Spleen (tissue), 11 donors: Measurements from ENCODE around the gene CNOT6. TPM values are rescaled to one million over a fixed set of nuclear protein-coding genes. Genes with fewer than 3 reads are reported as not detected.

Source experiments
- DNase-seq: peaks from one replicate; pipeline ENCODE4 v3.0.0-alpha.2; 2020
- H3K27ac ChIP-seq, 8 donors: fragments of 200-600 bp; sonication (generic) in 7 of 8; 1 replicate in 4 of 8; 2 replicates in 4 of 8; pipeline versions ENCODE4 v1.5.0 to v1.8.0; 2016 to 2021; ENCODE audit warnings: inconsistent platforms in 4 of 8, mild to moderate bottlenecking in 4 of 8, moderate library complexity in 1 of 8
- H3K27me3 ChIP-seq, 7 donors: fragments of 200-600 bp; sonication (generic) in 6 of 7; replicated peaks in 1 of 7; 1 replicate in 4 of 7; 2 replicates in 3 of 7; pipeline versions ENCODE4 v1.5.0 to v1.8.0; 2016 to 2021; ENCODE audit warnings: inconsistent platforms in 3 of 7, mild to moderate bottlenecking in 1 of 7
- H3K36me3 ChIP-seq, 6 donors: fragments of 200-600 bp; sonication (generic) in 5 of 6; 1 replicate in 4 of 6; 2 replicates in 2 of 6; pipeline versions ENCODE4 v1.5.0 to v1.8.0; 2016 to 2021; ENCODE audit warnings: inconsistent platforms in 2 of 6
- H3K4me1 ChIP-seq, 6 donors: fragments of 200-600 bp; sonication (generic) in 5 of 6; 1 replicate in 3 of 6; 2 replicates in 3 of 6; pipeline versions ENCODE4 v1.5.0 to v1.8.0; 2016 to 2021; ENCODE audit warnings: inconsistent platforms in 3 of 6
- H3K4me3 ChIP-seq, 8 donors: fragments of 200-600 bp; sonication (generic) in 7 of 8; 1 replicate in 4 of 8; 2 replicates in 4 of 8; pipeline versions ENCODE4 v1.5.0 to v1.8.0; 2016 to 2021; ENCODE audit warnings: inconsistent platforms in 4 of 8, mild to moderate bottlenecking in 4 of 8, moderate library complexity in 2 of 8
- H3K9me3 ChIP-seq, 8 donors: fragments of 200-600 bp; sonication (generic) in 7 of 8; 1 replicate in 4 of 8; 2 replicates in 4 of 8; pipeline versions ENCODE4 v1.5.0 to v1.8.0; 2016 to 2021; ENCODE audit warnings: inconsistent platforms in 4 of 8
- POLR2A ChIP-seq, 3 donors: fragments of 450-650 bp; IDR thresholded peaks; one replicate each; pipeline ENCODE4 v1.5.1; 2017; ENCODE audit warnings: antibody characterized with exemption in 3 of 3, mild to moderate bottlenecking in 1 of 3
- POLR2AphosphoS5 ChIP-seq, 3 donors: sonication (generic); formaldehyde crosslinking; IDR thresholded peaks; one replicate each; pipeline ENCODE4 v1.5.1; 2017; ENCODE audit warnings: antibody characterized with exemption in 3 of 3
- WGBS, 5 donors: extraction: QIAGEN DNeasy Blood & Tissue Kit in 3 of 5; methylation state at CpG; one replicate each; pipeline versions ENCODE4 v1.1.5 to v1.1.7; 2013 to 2018; 5-methylcytosine and 5-hydroxymethylcytosine counted together
- intact Hi-C: fragments of 100-400 bp; cut with DNase I; formaldehyde crosslinking; loops from one replicate; pipeline ENCODE4 v1.15.0; 2023; ENCODE audit warnings: low total_unique reads
- polyA plus RNA-seq, 3 donors: library from polyadenylated mRNA; stranded (reverse); fragments of 200-250 nt; gene quantifications; one replicate each; pipeline ENCODE4 v1.2.1, GENCODE V29; 2013
- small RNA-seq, 4 donors: library from RNA; depleted of rRNA; stranded (forward); fragments of <200 nt; gene quantifications; one replicate each; pipeline ENCODE3, GENCODE V24; 2016
- total RNA-seq, 7 donors: library from RNA; depleted of rRNA in 3 of 7; stranded (reverse); fragments of >200 nt in 3 of 7; fragmentation: NEBNext Ultra II Directional in 4 of 7; extraction: Animal tissue kit (Norgen Biotek cat#: 25700) in 4 of 7; gene quantifications; one replicate each; pipeline versions ENCODE4 v1.1.0 to v1.2.1, GENCODE V29; 2016 to 2021
- donor health status: healthy with polysubstance abuse.
- donor health status: DM: no; HTN: no; CAD: no; lungs with moderate emphysema.
- donor health status: DM: no; HTN: no; CAD: no.
- donor health status: Bipolar disorder and iron deficiency.
- donor health status: healthy.
- donor health status: DM: no; HTN: no; CAD: no.
- donor health status: DM: yes; HTN: yes; CAD: no.

Gene CNOT6
- total and polyA plus RNA-seq, 10 donors, result 5.5 to 26.5 (median 21.6) TPM

DNA sequence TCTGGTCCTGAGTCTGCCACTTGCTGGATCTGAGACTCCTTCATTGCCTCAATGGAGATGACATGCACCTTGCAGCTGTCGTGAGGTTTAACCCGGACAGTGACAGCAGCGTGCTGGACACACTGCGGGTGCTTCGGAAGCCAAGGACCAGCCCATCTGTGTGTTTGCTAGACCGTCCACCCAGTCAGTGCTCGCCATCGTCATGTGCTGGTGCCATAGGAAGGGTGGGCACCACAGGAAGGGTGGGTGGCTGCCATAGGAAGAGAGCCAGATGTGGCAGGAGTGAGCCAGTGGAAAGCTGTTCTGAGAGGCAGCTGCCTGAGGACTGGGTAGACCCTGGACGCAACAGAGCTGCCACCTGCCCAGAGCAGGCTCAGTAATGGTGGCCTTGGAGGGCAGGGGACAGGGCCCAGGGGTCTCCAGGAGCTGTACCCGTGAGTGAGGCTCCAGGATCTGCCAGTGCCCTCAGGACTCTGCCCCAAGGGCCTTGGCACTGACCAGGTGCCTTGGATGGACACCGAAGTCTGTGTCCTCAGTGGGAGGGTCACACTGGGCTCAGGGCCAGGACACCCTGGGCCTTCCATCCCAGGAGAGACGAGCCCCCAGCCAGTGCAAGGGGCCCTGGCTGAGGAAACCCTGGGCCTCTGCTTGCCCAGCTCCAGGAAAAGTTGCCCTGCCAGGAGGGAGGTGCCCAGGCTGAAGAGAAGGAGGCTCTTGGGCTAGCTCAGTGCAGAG lies 133.4 kb downstream of the CNOT6 start:
- Histone ChIP-seq H3K36me3 (peaks cover 0 to 26% (median 0%) of the 10 kb centered on the region in 6 donors), H3K27me3 (peaks cover 0 to 7% (median 0%) of the 10 kb centered on the region in 7 donors), H3K27ac (peak overlapping the region in 3 of 8 donors; percentile 22 to 37 (median 33)), H3K9me3 (no peaks in the 10 kb centered on the region), H3K4me1 (peaks cover 0 to 56% (median 23%) of the 10 kb centered on the region in 6 donors), H3K4me3 (no peak overlapping the region)
- TF ChIP-seq POLR2A (IDR thresholded peaks at IDR 0.05) (no peak), POLR2AphosphoS5 (IDR thresholded peaks at IDR 0.05) (peak; percentile 12 to 73 (median 61))
- intact Hi-C loops, result no loop called here
- DNase-seq, result no peak
- 67 to 74% (median 73%) methylated on average over 8 to 12 of the region's 12 CpGs for WGBS, 5 donors

Small RNA genes within 50 kb of the gene (small RNA-seq; reads per million reads assigned to genes)
- gene RNU6-525P, result 0 reads per million in 4 donors

Other genes starting within 250 kb of the CNOT6 start
- 10 to 100 TPM; 30.7 to 38.5 (median 33.4) TPM for gene MAPK9, start 202.3 kb upstream of the CNOT6 start, total RNA-seq
- 10 to 100 TPM in 2 of 3 donors, 1 to 10 TPM in 1; 8.9 to 13.9 (median 10.3) TPM for gene MAPK9, start 202.3 kb upstream of the CNOT6 start, polyA plus RNA-seq
- gene GFPT2, start 141.0 kb upstream of the CNOT6 start, total RNA-seq, result 1 to 10 TPM; 1.2 to 4.7 (median 2.0) TPM
- gene GFPT2, start 141.0 kb upstream of the CNOT6 start, polyA plus RNA-seq, result 1 to 10 TPM; 1.2 to 1.5 (median 1.5) TPM
- 10 to 100 TPM in 1 of 7 donors, 1 to 10 TPM in 5, not detected in 1; 2.1 to 12.1 (median 6.5) TPM for gene SCGB3A1, start 97.1 kb downstream of the CNOT6 start, total RNA-seq
- 1 to 10 TPM; 1.7 to 9.5 (median 9.3) TPM for gene SCGB3A1, start 97.1 kb downstream of the CNOT6 start, polyA plus RNA-seq
- 10 to 100 TPM; 20.7 to 61.4 (median 39.9) TPM for gene FLT4, start 155.2 kb downstream of the CNOT6 start, total RNA-seq
- gene FLT4, start 155.2 kb downstream of the CNOT6 start, polyA plus RNA-seq, result 10 to 100 TPM in 1 of 3 donors, 1 to 10 TPM in 2; 3.5 to 19.4 (median 4.6) TPM
- not detected for gene OR2Y1, start 245.7 kb downstream of the CNOT6 start, total RNA-seq
- gene OR2Y1, start 245.7 kb downstream of the CNOT6 start, polyA plus RNA-seq, result not detected